Measurements from ENCODE around the gene ASCL2.

The ASCL2 gene

GRCh38 chr11:2273311-2273710 lies 2.9 kb upstream of the ASCL2 start:
- no peak for FAIRE-seq
- TF ChIP-seq CTCF (IDR thresholded peaks at IDR 0.05; ENCODE audit: insufficient read depth, missing control alignments), result no peak
- no peak for DNase-seq (ENCODE audit: insufficient read length, low spot score)

GRCh38 chr11:2272946-2273280 lies 2.5 kb upstream of the ASCL2 start:
- FAIRE-seq, result no peak

GRCh38 chr11:2272228-2272945 lies 2.0 kb upstream of the ASCL2 start:
- TF ChIP-seq CTCF (IDR thresholded peaks at IDR 0.05; ENCODE audit: insufficient read depth, missing control alignments), result no peak
- FAIRE-seq (no peak), DNase-seq (ENCODE audit: insufficient read length, low spot score) (no peak)

More at GRCh38 chr11:2272946-2273280, 2.5 kb upstream of the ASCL2 start:
- no peak for DNase-seq (ENCODE audit: insufficient read length, low spot score)
- no peak for TF ChIP-seq CTCF (IDR thresholded peaks at IDR 0.05; ENCODE audit: insufficient read depth, missing control alignments)

GRCh38 chr11:2271327-2272227 lies 1.2 kb upstream of the ASCL2 start:
- TF ChIP-seq CTCF (IDR thresholded peaks at IDR 0.05; ENCODE audit: insufficient read depth, missing control alignments), result no peak
- FAIRE-seq, result no peak
- no peak for DNase-seq (ENCODE audit: insufficient read length, low spot score)

- TF ChIP-seq CTCF (IDR thresholded peaks at IDR 0.05; ENCODE audit: insufficient read depth, missing control alignments), result no peak
- FAIRE-seq (no peak), DNase-seq (ENCODE audit: insufficient read length, low spot score) (no peak)
Measured at GRCh38 chr11:2271077-2271326, 614 bp upstream of the ASCL2 start.

- no peak for TF ChIP-seq CTCF (IDR thresholded peaks at IDR 0.05; ENCODE audit: insufficient read depth, missing control alignments)
- no peak for DNase-seq (ENCODE audit: insufficient read length, low spot score)
- FAIRE-seq, result no peak
Measured at GRCh38 chr11:2269601-2270321, 627 bp downstream of the ASCL2 start.
